Measurements from ENCODE around the gene APC2.
"Not testable (repeated sequence)": the region's sequence is repeated elsewhere in the genome, so short reads cannot be mapped to it uniquely, and the experiment has no call there.

APC2 gene

DNA sequence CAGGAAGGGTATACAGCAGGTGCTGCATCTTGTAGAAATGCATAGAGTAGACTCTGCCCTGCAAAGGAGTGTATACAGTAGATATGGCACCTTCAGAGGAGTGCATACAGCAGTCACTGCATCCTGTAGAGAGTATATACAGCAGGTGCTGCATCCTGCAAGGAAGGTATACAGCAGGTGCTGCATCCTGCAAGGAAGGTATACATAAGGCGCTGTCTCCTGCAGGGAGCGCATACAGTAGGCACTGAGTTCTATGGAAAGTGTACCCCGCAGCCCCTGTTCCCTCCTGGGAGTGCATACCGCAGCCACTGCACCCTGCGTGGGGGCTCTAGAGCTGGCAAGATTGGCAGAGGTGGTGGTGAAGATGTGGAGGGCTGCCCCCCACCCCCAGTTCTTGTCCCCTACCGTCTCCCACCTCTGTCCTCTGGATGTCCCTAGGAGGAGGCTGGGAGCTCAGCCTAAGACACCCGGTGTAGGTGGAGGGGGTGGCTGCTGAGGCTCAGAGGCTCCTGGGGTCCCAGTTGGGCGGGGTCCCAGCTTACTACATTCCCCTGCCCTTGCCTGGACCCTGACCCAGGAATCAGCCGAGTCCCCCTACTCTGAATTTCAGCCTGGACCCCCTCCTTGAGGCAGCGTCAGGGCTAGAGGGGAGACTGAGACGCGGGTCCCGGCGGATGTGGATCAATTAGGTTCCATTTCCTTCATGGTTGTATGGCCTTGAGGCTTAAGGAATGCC, 65.2 kb downstream of the APC2 start:
- no peak for DNase-seq

DNA sequence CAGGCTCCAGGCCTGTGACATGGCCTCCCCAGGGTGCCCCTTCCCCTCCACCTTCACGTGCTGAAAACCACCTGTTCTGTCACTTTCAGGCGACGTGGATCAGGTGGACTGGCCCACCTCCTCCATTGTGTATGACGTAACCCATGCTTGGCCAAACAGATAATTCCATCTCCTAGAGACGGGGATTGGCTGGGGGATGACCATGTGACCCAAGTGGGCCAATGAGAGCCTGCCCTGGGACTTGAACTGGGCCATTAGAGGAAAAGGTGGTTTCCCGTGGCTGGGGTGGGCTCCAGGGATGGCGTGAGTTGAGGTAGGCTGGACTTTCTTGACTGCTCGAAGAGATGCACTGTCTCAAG, 66.5 kb downstream of the APC2 start:
- no peak for DNase-seq

DNA sequence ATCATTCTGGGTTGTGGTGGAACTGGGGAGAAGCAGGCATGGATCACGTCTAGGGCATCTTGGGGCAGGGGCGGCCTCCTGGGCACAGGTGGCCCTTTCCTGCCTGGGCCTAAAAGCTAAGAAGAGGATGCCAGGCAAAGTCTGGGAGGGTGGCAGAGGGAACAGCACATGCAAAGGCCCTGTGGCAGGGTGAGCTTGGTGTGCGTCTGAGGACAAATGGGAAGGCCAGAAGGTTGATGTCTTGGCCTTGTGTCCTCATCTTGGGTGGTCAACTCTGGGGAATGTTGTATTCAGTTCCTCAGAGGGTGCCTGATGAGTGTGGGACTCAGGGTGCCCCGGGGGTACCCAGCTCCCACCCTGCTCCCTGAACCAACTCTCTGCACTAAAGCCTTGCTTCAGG, 68.5 kb downstream of the APC2 start:
- no peak for DNase-seq

DNA sequence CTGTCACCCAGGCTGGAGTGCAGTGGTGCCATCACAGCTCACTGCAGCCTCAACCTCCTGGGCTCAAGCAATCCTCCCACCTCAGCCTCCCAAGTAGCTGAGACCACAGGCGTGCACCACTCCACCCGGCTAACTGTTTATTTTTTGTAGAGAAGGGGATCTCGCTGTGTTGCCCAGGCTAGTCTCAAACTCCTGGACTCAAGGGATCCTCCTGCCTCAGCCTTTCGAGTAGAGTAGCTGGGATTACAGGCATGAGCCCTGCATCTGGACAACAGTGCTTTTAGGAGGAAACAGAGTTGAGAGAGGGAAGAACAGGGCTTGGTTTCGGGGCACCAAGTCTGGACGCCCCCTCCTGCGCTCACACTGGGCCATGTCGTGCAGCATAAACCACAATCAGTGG, 69.9 kb downstream of the APC2 start:
- DNase-seq, result not testable (repeated sequence)

DNA sequence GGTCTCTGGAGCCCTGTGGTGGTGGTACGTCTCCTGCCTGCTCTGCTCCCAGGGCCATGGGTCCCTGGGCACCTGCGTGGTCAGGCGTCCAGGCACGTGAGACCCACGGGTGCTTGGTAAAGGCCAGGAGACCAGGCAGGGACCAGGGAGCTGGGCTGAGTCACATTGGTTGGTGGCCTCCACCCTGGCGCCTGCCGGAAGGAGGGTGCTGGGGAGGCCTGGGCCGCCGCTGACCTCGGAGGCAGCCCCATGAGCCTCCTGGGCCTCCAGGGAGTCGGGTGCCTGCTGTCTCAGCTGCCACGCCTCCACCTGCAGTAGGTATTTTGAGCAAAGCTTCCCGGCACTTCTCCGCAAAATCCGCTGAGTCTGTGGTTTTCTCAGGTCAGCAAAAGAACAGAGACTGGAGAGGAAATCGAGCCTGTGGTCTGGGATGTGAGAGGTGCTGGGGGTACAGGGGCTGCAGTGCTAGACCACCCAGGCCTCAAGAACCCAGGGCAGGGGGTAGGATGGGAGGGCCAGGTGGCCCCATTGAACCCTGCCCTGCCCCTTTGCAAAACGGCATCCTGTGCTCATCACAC, 70.4 kb downstream of the APC2 start:
- DNase-seq, result no peak

DNA sequence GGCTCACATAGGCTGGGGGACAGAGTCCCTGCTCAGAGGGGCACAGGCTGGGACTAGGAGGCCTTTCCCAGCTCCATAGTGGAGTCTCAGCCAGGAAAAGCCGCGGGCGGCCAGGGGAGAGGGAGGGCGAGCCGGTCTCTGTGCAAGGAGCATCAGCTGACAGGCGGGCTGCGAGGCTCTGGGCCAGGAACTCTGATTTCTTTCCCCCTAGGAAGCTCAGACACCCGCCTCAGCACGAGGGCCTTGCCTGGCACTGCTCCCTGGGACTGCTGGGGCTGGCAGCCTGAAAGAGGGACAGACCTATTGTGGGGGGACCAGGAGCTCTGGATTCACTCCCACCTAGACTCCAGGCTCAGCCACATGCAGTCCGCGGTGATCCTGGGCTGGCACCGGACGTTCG, 71.7 kb downstream of the APC2 start:
- no peak for DNase-seq

DNA sequence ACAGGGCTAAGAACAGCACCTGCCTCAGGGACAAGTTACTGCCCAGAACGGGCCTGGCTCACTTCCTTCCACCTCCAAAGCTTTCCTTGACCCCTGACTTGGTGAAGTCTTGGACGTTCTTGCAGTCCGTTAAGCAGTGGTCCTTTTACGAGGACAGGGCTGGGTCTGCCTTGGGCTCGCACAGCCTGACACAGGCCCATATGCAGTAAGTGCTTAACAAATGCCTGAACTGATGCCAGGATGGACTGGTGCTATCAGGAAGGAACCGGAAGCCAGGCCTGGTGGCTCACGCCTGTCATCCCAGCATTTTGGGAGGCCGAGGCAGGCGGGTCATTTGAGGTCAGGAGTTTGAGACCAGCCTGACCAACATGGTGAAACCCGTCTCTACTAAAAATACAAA, 72.1 kb downstream of the APC2 start:
- DNase-seq, result no peak

DNA sequence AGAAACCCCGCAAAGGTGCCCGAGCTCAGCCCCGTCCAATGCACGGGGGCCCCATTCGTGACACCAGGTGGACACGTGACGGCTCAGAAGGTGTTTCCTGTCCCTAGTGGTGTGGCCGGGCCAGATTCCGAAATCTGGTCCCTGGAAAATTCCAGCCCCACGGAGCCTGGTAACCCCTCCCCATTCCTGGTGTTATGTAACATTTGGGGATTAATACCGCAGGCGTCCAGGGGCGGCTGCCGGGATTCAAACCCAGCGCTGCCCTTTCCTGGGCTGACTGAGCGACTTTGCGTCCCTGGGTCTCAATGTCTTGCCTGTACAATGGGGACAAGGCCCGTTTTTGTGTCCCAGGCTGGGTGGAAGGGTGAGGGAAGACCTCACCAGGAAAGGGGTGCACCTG, 72.9 kb downstream of the APC2 start:
- no peak for DNase-seq

Measured in activated CD4-positive, alpha-beta T cell treated with anti-CD3 and anti-CD28 coated beads for 48 hours (primary cell).